ENCODE results near the gene ERC1.
A peak's percentile ranks its signal among the peaks of the same experiment; 100 is the strongest.
"Not testable (repeated sequence)": the region's sequence is repeated elsewhere in the genome, so short reads cannot be mapped to it uniquely, and the experiment has no call there.

ERC1 gene

GRCh38 chr12:988646-989045 lies 2.4 kb upstream of the ERC1 start:
- DNase-seq = no peak

- no peak for DNase-seq
Measured at GRCh38 chr12:989051-989450, 2.0 kb upstream of the ERC1 start.

- peak; percentile 77 for DNase-seq
Measured at GRCh38 chr12:989751-990660, 1.0 kb upstream of the ERC1 start.

GRCh38 chr12:991350-992333 lies 619 bp downstream of the ERC1 start:
- no peak for DNase-seq

GRCh38 chr12:992647-993046 lies 1.6 kb downstream of the ERC1 start:
- no peak for DNase-seq

- DNase-seq = no peak
Measured at GRCh38 chr12:996881-997280, 5.9 kb downstream of the ERC1 start.

- DNase-seq = no peak
Measured at GRCh38 chr12:997505-997904, 6.5 kb downstream of the ERC1 start.

GRCh38 chr12:998020-998874 lies 7.2 kb downstream of the ERC1 start:
- DNase-seq = no peak

- not testable (repeated sequence) for DNase-seq
Measured at GRCh38 chr12:999736-1000135, 8.7 kb downstream of the ERC1 start.

GRCh38 chr12:1001507-1001906 lies 10.5 kb downstream of the ERC1 start:
- no peak for DNase-seq

- no peak for DNase-seq
Measured at GRCh38 chr12:1003600-1004271, 12.7 kb downstream of the ERC1 start.

- no peak for DNase-seq
Measured at GRCh38 chr12:1006255-1006654, 15.2 kb downstream of the ERC1 start.

- DNase-seq = no peak
Measured at GRCh38 chr12:1007276-1007675, 16.3 kb downstream of the ERC1 start.

GRCh38 chr12:1007994-1008393 lies 17.0 kb downstream of the ERC1 start:
- no peak for DNase-seq

- no peak for DNase-seq
Measured at GRCh38 chr12:1011091-1011490, 20.1 kb downstream of the ERC1 start.

GRCh38 chr12:1013618-1014489 lies 22.8 kb downstream of the ERC1 start:
- DNase-seq = no peak

GRCh38 chr12:1019283-1019682 lies 28.3 kb downstream of the ERC1 start:
- DNase-seq = no peak

- DNase-seq = no peak
Measured at GRCh38 chr12:1020389-1020788, 29.4 kb downstream of the ERC1 start.

- DNase-seq = no peak
Measured at GRCh38 chr12:1022032-1022970, 31.3 kb downstream of the ERC1 start.

- no peak for DNase-seq
Measured at GRCh38 chr12:1030779-1031178, 39.8 kb downstream of the ERC1 start.

Measured in midbrain (tissue), 1 donor.